SU-DHL-6 (cell line): ENCODE data around the gene ZNF91.

Experiments
- H2AFZ ChIP-seq: fragments of 200-600 bp; sonication (generic); 2 replicates; pipeline ENCODE4 v1.6.1; 2014; ENCODE audit warnings: low read depth, mild to moderate bottlenecking, moderate library complexity, mixed read lengths, antibody characterized with exemption, low read length; ENCODE audit not compliant: severe bottlenecking
- H3F3A ChIP-seq: fragments of 200-600 bp; shearing (Covaris generic); 2 replicates; pipeline ENCODE4 v1.6.0; 2016; ENCODE audit warnings: antibody characterized with exemption, mild to moderate bottlenecking; ENCODE audit not compliant: insufficient read depth
- H3K27ac ChIP-seq: fragments of 200-600 bp; sonication (generic); 2 replicates; pipeline ENCODE4 v1.5.1; 2016; ENCODE audit warnings: low read depth, mild to moderate bottlenecking, low read length, moderate library complexity, mixed read lengths
- H3K27me3 ChIP-seq: fragments of 200-600 bp; sonication (generic), shearing (Covaris generic); 2 replicates; pipeline ENCODE4 v1.6.0; 2014; ENCODE audit warnings: mild to moderate bottlenecking, low read length
- H3K36me3 ChIP-seq: fragments of 200-600 bp; sonication (generic); 2 replicates; pipeline ENCODE4 v1.6.1; 2014; ENCODE audit warnings: mild to moderate bottlenecking, low read length, mixed read lengths
- H3K4me2 ChIP-seq: fragments of 300-600, 200-600 bp; shearing (Covaris generic), sonication (generic); 2 replicates; pipeline ENCODE4 v1.6.0; 2014; ENCODE audit warnings: low read length, low read depth, mild to moderate bottlenecking; ENCODE audit not compliant: poor library complexity, severe bottlenecking
- H3K4me3 ChIP-seq: fragments of 200-600 bp; sonication (generic); 2 replicates; pipeline ENCODE4 v1.5.1; 2014; ENCODE audit warnings: antibody characterized with exemption, low read length, mild to moderate bottlenecking, mixed read lengths; ENCODE audit not compliant: insufficient read depth, poor library complexity, severe bottlenecking
- H3K79me2 ChIP-seq: fragments of 200-600 bp; sonication (generic); 2 replicates; pipeline ENCODE4 v1.6.1; 2014; ENCODE audit warnings: mild to moderate bottlenecking, low read length, moderate library complexity; ENCODE audit not compliant: insufficient read depth
- H3K9ac ChIP-seq: fragments of 200-600 bp; sonication (generic); 2 replicates; pipeline ENCODE4 v1.7.0; 2014; ENCODE audit warnings: mild to moderate bottlenecking, low read length
- H3K9me2 ChIP-seq: fragments of 200-600 bp; sonication (generic); replicated peaks from 2 replicates; pipeline ENCODE4 v1.6.1; 2014; ENCODE audit warnings: low read length; ENCODE audit not compliant: insufficient read depth
- H3K9me3 ChIP-seq: fragments of 200-600 bp; sonication (generic); 2 replicates; pipeline ENCODE4 v1.6.1; 2014; ENCODE audit warnings: low read length, mixed read lengths; ENCODE audit not compliant: insufficient read depth
- H4K20me1 ChIP-seq: fragments of 200-600 bp; sonication (generic); 2 replicates; pipeline ENCODE4 v1.6.1; 2014; ENCODE audit warnings: low read depth, mild to moderate bottlenecking, antibody characterized with exemption, low read length, moderate library complexity, mixed read lengths
- EZH2phosphoT487 ChIP-seq: fragments of 200-600 bp; sonication (generic), shearing (Covaris generic); conservative IDR thresholded peaks from 2 replicates; pipeline ENCODE4 v1.6.1; 2018; ENCODE audit warnings: mild to moderate bottlenecking, antibody characterized with exemption, low read length, moderate library complexity, mixed read lengths
- TF ChIP-seq, protein P1 (sequence below): fragments of 200-600 bp; sonication (generic); IDR thresholded peaks from one replicate; pipeline ENCODE4 v1.5.1; 2017; ENCODE audit warnings: antibody characterized with exemption, mild to moderate bottlenecking, low read length, moderate library complexity; ENCODE audit not compliant: insufficient read depth, poor library complexity, severe bottlenecking

The ZNF91 gene

DNA sequence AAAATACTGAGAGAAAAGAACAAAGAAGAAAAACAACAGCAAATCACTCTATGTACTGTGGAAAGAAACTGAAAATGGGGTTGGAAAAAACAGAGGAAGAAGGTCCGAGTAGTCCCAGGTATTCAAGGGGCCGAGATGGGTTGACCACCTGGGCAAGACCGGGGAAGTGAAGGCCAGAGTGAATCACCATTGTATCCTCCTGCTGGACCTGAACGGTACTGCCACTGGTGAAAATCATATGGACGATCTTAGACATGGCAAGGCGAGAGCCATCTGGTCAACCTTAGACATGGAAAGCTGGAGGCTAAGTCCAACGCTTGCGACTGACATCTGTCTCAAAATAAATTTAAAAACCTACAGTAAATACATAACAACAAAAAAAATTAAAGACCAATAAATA lies 44.4 kb upstream of the ZNF91 start:
- H3K9ac ChIP-seq, result no peak overlapping the region
- TF ChIP-seq, protein P1, sequence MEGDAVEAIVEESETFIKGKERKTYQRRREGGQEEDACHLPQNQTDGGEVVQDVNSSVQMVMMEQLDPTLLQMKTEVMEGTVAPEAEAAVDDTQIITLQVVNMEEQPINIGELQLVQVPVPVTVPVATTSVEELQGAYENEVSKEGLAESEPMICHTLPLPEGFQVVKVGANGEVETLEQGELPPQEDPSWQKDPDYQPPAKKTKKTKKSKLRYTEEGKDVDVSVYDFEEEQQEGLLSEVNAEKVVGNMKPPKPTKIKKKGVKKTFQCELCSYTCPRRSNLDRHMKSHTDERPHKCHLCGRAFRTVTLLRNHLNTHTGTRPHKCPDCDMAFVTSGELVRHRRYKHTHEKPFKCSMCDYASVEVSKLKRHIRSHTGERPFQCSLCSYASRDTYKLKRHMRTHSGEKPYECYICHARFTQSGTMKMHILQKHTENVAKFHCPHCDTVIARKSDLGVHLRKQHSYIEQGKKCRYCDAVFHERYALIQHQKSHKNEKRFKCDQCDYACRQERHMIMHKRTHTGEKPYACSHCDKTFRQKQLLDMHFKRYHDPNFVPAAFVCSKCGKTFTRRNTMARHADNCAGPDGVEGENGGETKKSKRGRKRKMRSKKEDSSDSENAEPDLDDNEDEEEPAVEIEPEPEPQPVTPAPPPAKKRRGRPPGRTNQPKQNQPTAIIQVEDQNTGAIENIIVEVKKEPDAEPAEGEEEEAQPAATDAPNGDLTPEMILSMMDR, result no peak
- no peak for TF ChIP-seq EZH2phosphoT487
- no peaks in the 10 kb centered on the region for H3K27me3 ChIP-seq
- H3K9me2 ChIP-seq, result no peaks in the 10 kb centered on the region
- H3K4me2 ChIP-seq, result no peak overlapping the region
- no peak overlapping the region for H2AFZ ChIP-seq
- H4K20me1 ChIP-seq, result no peaks in the 10 kb centered on the region
- H3K27ac ChIP-seq, result no peak overlapping the region
- H3K36me3 ChIP-seq, result no peaks in the 10 kb centered on the region; the same call in 1 of the 2 replicates
- H3K4me3 ChIP-seq, result no peak overlapping the region
- H3K79me2 ChIP-seq, result no peaks in the 10 kb centered on the region
- peaks cover 8% of the 10 kb centered on the region; the same call in 1 of the 2 replicates for H3K9me3 ChIP-seq
- H3F3A ChIP-seq, result no peaks in the 10 kb centered on the region

- Histone ChIP-seq H2AFZ (no peak overlapping the region), H3K36me3 (no peaks in the 10 kb centered on the region), H3K4me3 (peak overlapping the region; percentile 6), H3K4me2 (no peak overlapping the region), H4K20me1 (no peaks in the 10 kb centered on the region), H3K9me3 (peaks cover 8% of the 10 kb centered on the region; the same call in 1 of the 2 replicates), H3K9ac (no peak overlapping the region), H3K27ac (no peak overlapping the region), H3F3A (no peaks in the 10 kb centered on the region), H3K9me2 (no peaks in the 10 kb centered on the region), H3K79me2 (no peaks in the 10 kb centered on the region), H3K27me3 (no peaks in the 10 kb centered on the region)
- no peak for TF ChIP-seq EZH2phosphoT487
- TF ChIP-seq, protein P1, result no peak
Observed at GRCh38 chr19:23437901-23438300, 42.6 kb upstream of the ZNF91 start.

- Histone ChIP-seq H3K9me3 (peaks cover 8% of the 10 kb centered on the region; the same call in 1 of the 2 replicates), H3K27ac (no peak overlapping the region), H3K9ac (no peak overlapping the region), H3K27me3 (no peaks in the 10 kb centered on the region), H3K36me3 (no peaks in the 10 kb centered on the region), H2AFZ (no peak overlapping the region), H4K20me1 (no peaks in the 10 kb centered on the region), H3K9me2 (no peaks in the 10 kb centered on the region), H3F3A (no peaks in the 10 kb centered on the region), H3K4me2 (no peak overlapping the region), H3K4me3 (no peak overlapping the region), H3K79me2 (no peaks in the 10 kb centered on the region)
- TF ChIP-seq, protein P1, result no peak
- TF ChIP-seq EZH2phosphoT487, result no peak
Observed at GRCh38 chr19:23436944-23437343, 41.7 kb upstream of the ZNF91 start.

DNA sequence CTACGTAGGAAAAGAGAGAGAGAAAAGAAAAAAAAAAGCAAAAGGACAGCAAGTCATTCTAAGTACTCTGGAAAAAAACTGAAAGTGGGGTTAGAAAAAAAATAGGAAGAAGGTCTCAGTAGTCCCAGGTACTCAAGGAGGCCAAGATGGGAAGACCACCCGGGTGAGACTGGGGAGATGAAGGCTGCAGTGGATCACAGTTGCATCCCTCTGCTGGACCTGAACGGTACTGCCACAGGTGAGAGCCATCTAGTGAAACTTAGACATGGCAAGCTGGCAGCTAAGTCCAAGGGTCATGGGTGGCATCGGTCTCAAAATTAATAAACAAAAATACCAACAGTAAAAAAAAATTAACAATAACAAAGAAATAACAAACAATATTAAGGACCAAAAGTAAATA lies 41.0 kb upstream of the ZNF91 start:
- H3K36me3 ChIP-seq, result no peaks in the 10 kb centered on the region
- H3K27me3 ChIP-seq, result no peaks in the 10 kb centered on the region
- H3K9me3 ChIP-seq, result peaks cover 8% of the 10 kb centered on the region; the same call in 1 of the 2 replicates
- no peak overlapping the region for H3K4me3 ChIP-seq
- H3K4me2 ChIP-seq, result no peak overlapping the region
- TF ChIP-seq, protein P1, result no peak
- TF ChIP-seq EZH2phosphoT487, result no peak
- H2AFZ ChIP-seq, result no peak overlapping the region
- H3F3A ChIP-seq, result no peaks in the 10 kb centered on the region
- no peaks in the 10 kb centered on the region for H4K20me1 ChIP-seq
- H3K9me2 ChIP-seq, result no peaks in the 10 kb centered on the region
- H3K79me2 ChIP-seq, result no peaks in the 10 kb centered on the region
- no peak overlapping the region for H3K27ac ChIP-seq
- no peak overlapping the region for H3K9ac ChIP-seq
